GM21619 (cell line): ENCODE results near the gene TSEN2.
"Not testable (repeated sequence)": the region's sequence is repeated elsewhere in the genome, so short reads cannot be mapped to it uniquely, and the experiment has no call there.

Experiments
- ATAC-seq: cut with Tn5 transposase; IDR thresholded peaks from one replicate; pipeline ENCODE4 v1.9.1; 2021; ENCODE audit not compliant: unreplicated experiment

The TSEN2 gene

GRCh38 chr3:12451960-12452359 is 32.3 kb upstream of the TSEN2 start:
- ATAC-seq, result no peak

GRCh38 chr3:12452361-12453330 is 31.6 kb upstream of the TSEN2 start:
- no peak for ATAC-seq

- no peak for ATAC-seq
These were observed 30.0 kb upstream of the TSEN2 start for GRCh38 chr3:12454076-12454815.

GRCh38 chr3:12454816-12455121 is 29.5 kb upstream of the TSEN2 start:
- no peak for ATAC-seq

DNA sequence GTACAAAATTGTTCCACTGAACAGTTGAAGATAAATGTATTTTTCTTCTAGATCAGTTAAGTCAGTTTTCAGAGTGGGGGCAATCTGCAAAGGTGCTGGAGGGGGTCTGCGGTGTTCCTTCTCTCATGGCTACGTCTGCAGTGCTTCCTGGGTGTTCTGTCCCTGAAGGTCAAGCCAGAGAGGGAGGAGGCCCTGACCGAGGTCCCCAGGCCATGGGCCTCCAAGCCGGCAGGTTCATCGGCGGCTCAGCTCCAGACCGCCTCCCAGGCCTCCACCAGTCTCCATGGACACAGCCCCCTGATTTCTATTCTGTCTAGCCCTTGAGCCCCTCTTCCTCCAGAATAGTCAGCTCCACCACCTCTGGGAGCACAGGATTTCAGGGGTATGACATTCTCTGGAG is 28.5 kb upstream of the TSEN2 start:
- no peak for ATAC-seq

DNA sequence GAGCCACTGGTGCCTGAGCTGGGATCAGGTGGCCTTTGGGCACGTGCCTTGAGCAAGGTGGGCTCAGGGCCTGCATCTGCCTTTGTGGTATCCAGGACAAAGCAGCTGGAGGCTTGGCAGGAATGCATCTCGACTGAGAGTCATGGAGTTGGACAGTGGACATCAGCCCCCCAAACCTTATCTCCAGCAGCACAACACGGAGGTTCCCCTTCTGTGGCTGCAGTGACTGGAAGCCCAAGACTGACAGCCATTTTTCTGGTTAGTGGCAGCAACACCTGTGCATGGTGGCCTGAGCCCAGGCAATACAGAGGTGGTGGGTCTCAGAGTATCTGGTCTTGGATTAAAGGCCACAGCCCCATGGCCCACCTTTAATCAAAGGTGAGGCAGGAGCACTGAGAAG is 27.8 kb upstream of the TSEN2 start:
- no peak for ATAC-seq

GRCh38 chr3:12457380-12457779 is 26.9 kb upstream of the TSEN2 start:
- not testable (repeated sequence) for ATAC-seq

DNA sequence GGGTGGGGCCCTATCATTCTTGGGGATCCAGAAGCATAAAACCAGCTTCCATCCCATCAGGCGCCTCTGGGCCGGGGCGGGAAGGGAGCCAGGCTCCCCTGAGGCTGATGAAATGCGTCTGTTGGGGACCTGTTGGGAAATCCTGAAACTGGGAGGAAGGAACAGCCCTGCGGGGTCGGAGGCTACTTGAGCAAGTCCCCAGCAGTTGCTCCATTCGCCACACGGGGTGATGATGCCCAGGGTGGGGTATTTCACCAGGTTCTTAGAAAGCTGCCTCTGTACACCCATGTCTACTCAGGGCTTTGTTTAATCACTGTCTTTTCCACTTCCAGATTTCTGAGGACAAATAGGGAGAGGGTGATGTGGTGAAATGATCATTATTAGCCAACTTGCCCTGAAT is 25.4 kb upstream of the TSEN2 start:
- no peak for ATAC-seq

DNA sequence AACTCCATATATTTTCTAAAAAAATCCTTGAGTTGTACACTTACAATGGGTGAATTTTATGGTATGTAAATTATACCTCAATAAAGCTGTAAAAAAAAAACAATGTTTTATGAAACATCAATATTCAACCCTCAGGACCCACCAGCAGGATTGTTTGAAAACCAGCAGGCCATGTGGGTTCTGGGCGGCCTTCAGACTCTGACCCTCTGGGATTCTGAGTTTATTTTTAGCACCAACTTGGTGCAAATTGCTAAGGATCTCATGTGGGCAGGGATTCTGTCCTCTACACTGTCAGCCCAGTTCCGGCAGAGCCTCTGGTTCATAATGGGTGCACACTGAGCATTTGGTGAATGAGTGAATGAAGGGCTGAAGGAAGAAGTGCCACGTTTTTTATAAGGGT is 24.2 kb upstream of the TSEN2 start:
- ATAC-seq, result no peak

DNA sequence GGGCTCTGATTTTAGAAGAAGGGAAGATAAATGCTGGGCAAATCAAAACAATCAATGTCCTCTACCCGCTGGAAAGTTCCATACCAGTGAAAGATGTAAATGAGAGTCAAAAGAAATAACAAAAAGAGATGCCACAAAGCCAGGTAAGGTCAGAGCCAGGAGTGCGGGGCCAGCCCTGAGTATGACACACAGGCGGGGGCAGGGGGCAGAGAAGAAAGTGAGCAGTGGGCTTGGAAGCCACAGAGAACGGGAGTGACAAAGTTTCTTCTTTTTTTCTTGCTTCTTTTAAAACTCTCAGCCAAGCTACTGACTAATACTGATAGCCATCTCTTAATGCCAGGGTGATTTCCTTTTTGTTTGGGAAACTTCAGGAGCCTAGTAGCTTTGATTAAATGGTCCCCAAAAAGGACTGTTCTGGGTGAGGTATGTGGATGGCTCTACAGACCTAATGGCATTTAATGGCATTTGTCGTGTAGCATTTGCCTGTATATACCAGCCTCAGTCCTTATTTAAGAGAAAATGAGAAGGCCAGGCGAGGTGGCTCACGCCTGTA is 23.1 kb upstream of the TSEN2 start:
- no peak for ATAC-seq

GRCh38 chr3:12462159-12462947 is 21.9 kb upstream of the TSEN2 start:
- ATAC-seq, result no peak

- ATAC-seq, result no peak
These were observed 20.6 kb upstream of the TSEN2 start for GRCh38 chr3:12463686-12464085.

GRCh38 chr3:12464181-12464580 is 20.1 kb upstream of the TSEN2 start:
- no peak for ATAC-seq

- ATAC-seq, result no peak
These were observed 19.0 kb upstream of the TSEN2 start for GRCh38 chr3:12465151-12465835.

DNA sequence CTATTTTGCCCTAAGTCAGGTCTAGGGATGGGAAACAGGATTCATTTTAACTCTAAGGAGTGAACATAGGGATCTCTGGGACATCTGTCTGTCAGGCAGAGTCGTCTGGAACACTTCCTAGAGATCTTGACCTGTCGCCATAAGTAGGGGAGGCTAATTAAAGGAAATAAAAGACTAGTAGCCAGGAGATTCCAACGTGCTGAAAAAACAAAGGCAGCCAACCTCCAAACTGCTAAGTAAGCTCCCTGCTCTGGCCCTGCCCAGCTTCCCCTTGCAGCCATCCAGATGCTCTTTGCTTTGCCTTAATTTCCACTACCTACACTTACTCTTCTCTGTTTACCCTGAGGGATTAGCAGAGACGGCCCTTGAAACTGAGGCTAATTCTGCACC is 18.4 kb upstream of the TSEN2 start:
- ATAC-seq, result no peak

GRCh38 chr3:12467746-12468145 is 16.5 kb upstream of the TSEN2 start:
- ATAC-seq, result no peak

DNA sequence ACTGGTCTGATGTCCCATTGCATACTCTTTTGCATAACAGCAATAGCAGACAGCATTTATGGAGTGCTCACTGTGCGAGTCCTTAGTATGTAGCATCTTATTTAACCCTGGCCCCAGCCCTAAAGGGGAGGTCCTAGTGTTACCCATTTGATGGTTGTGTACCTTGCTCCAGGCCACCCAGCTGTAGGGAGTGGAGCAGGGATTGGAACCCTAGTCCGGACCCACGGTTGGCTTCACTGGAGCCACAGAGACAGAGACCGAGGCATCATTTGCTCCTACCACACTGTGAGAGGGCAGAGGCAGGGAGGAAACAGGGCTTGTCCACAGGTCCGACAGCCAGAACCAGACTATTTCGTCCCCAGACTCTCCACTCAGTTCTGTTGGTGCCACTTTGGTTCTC is 16.0 kb upstream of the TSEN2 start:
- no peak for ATAC-seq

GRCh38 chr3:12468757-12469156 is 15.5 kb upstream of the TSEN2 start:
- no peak for ATAC-seq

DNA sequence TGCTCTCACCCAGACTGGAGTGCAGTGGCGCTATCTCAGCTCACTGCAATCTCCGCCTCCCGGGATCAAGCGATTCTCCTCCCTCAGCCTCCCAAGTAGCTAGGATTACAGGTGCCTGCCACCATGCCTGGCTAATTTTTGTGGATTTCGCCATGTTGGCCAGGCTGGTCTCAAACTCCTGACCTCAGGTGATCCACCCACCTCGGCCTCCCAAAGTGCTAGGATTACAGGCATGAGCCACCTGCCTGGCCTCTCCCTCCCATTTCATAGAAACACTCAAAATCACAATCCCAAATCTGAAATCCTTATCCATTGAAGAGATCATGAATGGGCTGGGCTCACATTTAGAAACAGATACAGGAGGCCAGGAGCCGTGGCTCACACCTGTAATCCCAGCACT is 15.1 kb upstream of the TSEN2 start:
- not testable (repeated sequence) for ATAC-seq

DNA sequence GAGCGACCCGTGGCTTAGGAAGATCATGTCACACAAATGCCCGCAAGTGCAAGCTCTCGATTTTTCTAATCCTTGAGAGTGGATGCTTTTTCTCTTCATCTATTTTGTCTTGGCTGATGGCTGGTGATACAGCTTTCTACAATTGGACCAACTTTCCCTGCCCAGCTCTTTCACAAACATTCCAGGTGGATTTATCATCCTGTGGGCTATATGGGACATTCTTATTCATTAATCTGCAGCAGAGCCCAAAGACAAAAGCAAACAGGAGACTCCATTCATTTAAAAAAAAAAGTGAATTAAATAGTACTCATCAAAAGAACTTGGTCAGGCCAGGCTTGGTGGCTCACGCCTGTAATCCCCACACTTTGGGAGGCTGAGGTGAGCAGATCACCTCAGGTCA is 14.2 kb upstream of the TSEN2 start:
- ATAC-seq, result no peak

GRCh38 chr3:12470680-12471079 is 13.6 kb upstream of the TSEN2 start:
- no peak for ATAC-seq
